NCI-H526 treated with DMSO at 0.1 percent for 48 hours (cell line): ENCODE measurements around the gene FANCL.
"Not testable (repeated sequence)": the region's sequence is repeated elsewhere in the genome, so short reads cannot be mapped to it uniquely, and the experiment has no call there.

Experiments used
- DNase-seq: peaks from one replicate; lab custom pipeline; 2025; lab: John Stamatoyannopoulos, UW

FANCL gene

GRCh38 chr2:58206785-58207184 lies 34.3 kb downstream of the FANCL start:
- DNase-seq = no peak

DNA sequence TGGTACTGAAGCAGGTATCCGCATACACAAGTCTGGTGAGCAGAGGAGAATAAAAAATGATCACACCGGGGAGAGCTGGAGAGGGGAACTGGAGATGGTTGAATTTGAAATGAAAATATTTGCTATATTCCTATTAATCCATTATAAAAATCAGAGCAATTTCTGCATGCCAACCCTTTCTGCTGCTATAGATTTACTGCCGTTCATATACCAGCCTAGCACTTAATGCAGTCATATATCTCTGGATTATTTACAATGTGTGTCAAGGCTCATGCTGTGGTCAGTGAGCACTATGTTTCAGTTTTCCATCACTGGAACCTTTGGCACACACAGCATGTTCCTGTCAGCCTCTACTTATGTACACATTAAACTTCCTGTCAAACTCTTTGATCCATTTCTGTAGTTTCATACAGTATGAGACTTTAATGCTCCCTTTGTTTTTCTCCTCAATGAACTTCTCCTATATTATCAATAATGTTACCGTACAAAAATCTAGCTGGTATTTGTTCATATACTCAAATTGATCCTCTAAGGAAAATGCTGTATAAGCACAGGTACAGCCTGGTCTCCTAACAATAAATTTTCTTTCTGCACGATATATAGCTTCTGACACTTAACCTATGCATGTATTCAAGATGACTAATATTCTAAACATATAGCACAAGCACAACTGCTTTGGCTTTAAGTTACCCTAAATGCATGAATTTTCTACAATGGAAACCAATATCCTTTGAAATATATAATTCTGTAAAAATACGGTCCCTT lies 36.7 kb downstream of the FANCL start:
- DNase-seq = no peak

DNA sequence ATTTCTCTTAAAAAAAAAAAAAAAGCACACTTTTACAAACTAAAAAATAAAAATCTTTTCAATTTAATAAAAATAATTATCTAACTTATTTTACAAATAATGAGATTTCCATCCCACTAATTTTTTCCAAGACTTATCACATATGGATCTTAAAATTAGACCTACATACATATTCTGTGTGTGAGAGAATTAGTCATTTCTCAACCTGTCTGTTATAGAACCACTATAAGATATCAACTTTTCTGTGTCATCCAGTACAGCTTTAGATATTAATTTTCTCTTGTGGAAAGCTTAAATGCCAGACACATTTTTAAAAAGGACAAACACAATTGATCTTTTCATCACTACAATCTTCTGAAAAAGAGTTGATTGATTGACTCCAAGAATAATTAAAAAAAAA lies 38.1 kb downstream of the FANCL start:
- DNase-seq = no peak

DNA sequence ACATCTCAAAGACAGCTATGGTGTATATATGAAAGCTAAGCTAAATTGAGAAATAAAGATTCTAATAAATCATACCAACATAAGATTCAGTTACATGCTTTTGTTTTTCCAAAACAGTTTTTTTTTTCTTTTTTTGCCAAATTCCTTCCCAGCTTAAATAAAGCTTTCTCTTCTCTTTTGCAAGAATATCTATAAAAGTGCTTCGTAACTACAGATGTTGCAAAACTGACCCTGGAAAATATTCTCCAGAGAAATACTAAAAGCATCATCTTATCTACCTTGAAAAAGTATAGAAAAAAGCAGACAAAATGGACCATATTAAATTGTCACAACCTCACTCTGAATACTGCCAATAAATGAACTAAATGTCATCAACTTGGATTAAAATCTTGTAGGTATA lies 38.7 kb downstream of the FANCL start:
- DNase-seq = no peak

GRCh38 chr2:58197894-58198293 lies 43.2 kb downstream of the FANCL start:
- DNase-seq = no peak

DNA sequence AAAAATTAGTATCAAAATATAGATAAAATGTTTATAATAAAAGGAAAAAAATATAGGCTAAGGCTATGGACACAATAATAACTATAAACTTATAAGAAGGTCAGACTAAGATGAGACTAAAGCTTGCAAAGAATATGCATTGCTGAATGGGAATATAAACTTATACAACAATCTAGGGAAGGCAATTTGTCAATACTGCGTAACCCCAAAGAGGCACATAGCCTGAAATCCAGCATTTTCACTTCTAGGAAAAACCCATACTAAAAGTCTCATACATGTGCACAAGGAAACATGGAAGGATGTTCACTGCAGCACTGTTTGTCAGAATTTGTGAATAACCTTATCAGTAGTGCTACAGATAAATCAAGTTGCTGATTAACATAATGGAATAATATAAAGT lies 45.5 kb downstream of the FANCL start:
- no peak for DNase-seq

GRCh38 chr2:58194458-58194857 lies 46.7 kb downstream of the FANCL start:
- no peak for DNase-seq

DNA sequence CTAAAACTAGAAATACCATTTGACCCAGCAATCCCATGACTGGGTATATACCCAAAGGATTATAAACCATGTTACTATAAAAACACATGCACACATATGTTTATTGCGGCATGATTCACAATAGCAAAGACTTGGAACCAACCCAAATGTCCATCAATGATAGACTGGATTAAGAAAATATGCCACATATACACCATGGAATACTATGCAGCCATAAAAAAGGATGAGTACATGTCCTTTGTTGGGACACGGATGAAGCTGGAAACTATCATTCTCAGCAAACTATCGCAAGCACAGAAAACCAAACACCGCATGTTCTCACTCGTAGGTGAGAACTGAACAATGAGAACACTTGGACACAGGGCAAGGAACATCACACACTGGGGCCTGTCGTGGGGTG lies 54.1 kb downstream of the FANCL start:
- not testable (repeated sequence) for DNase-seq

DNA sequence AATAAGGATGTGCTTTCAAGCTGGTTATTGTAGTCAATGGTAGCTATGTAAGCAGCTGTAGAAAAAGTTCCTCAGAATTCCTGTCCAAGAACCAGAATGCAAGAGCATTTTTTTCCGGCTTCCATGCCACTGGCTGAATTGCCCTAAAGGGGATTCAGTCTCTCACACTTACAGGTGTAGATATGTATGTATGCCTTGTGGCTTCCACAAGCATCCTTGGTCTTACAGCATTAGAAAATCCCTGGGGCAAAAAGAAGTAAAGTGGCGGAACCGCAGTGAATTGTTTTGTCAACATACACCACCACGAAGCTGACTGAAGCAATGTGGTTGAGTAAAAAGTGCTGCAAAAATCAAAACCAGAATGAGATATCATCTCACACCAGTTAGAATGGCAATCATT lies 54.6 kb downstream of the FANCL start:
- no peak for DNase-seq

GRCh38 chr2:58182527-58182926 lies 58.6 kb downstream of the FANCL start:
- DNase-seq = no peak

DNA sequence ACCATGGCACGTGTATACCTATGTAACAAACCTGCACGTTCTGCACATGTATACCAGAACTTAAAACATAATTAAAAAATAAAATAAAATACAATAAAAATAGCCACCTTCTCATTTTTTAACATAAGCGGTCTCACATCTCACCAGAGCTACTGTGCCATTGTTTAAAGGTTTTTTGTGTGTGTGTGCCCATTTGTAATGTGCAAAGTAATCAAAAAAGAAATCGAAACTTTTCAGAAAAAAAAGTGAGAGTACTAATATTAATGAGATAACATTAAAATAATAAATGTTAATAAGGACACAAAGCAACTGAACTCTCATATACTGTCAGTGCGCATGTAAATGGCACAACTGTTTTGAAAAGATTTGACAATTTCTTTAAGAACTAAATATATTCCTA lies 60.5 kb downstream of the FANCL start:
- no peak for DNase-seq

DNA sequence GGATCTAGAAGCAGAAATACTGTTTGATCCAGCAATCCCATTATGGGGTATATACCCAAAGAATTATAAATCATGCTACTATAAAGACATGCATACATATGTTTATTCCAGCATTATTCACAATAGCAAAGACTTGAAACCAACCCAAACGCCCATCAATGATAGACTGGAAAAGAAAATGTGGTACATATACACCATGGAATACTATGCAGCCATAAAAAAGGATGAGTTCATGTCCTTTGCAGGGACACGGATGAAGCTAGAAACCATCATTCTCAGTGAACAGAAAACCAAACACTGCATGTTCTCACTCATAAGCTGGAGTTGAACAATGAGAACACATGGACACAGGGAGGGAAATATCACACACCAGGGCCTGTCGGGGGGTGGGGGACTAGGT lies 61.0 kb downstream of the FANCL start:
- not testable (repeated sequence) for DNase-seq

DNA sequence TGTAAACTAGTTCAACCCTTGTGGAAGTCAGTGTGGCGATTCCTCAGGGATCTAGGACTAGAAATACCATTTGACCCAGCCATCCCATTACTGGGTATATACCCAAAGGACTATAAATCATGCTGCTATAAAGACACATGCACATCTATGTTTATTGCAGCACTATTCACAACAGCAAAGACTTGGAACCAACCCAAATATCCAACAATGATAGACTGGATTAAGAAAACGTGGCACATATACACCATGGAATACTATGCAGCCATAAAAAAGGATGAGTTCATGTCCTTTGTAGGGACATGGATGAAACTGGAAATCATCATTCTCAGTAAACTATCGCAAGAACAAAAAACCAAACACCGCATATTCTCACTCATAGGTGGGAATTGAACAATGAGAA lies 63.9 kb downstream of the FANCL start:
- not testable (repeated sequence) for DNase-seq

DNA sequence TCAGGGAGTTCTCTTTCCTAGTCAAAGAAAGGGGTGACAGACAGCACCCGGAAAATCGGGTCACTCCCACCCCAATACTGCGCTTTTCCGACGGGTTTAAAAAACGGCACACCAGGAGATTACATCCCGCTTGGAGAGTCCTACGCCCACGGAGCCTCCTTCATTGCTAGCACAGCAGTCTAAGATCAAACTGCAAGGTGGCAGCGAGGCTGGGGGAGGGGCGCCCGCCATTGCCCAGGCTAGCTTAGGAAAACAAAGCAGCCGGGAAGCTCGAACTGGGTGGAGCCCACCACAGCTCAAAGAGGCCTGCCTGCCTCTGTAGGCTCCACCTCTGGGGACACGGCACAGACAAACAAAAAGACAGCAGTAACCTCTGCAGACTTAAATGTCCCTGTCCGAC lies 69.3 kb downstream of the FANCL start:
- not testable (repeated sequence) for DNase-seq

DNA sequence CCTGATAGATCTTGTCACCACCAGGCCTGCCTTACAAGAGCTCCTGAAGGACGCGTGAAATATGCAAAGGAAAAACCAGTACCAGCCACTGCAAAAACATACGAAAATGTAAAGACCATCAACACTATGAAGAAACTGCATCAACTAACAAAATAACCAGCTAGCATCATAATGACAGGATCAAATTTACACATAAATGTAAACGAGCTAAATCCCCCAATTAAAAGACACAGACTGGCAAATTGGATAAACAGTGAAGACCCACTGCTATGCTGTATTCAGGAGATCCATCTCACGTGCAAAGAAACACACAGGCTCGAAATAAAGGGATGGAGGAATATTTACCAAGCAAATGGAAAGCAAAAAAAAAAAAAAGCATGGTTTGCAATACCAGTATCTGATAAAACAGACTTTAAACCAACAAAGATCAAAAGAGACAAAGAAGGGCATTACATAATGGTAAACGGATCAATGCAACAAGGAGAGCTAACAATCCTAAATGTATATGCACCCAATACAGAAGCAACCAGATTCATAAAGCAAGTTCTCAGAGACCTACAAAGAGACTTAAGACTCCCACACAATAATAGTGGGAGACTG lies 70.7 kb downstream of the FANCL start:
- not testable (repeated sequence) for DNase-seq

DNA sequence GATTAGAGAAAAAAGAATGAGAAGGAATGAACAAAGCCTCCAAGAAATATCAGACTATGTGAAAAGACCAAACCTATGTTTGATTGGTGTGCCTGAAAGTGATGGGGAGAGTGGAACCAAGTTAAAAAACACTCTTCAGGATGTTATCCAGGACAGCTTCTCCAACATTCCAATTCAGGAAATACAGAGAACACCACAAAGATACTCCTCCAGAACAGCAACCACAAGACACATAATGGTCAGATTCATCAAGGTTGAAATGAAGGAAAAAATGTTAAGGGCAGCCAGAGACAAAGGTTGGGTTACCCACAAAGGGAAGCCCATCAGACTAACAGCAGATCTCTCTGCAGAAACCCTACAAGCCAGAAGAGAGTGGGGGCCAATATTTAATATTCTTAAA lies 71.3 kb downstream of the FANCL start:
- DNase-seq = not testable (repeated sequence)

GRCh38 chr2:58168130-58168529 lies 73.0 kb downstream of the FANCL start:
- DNase-seq = not testable (repeated sequence)

DNA sequence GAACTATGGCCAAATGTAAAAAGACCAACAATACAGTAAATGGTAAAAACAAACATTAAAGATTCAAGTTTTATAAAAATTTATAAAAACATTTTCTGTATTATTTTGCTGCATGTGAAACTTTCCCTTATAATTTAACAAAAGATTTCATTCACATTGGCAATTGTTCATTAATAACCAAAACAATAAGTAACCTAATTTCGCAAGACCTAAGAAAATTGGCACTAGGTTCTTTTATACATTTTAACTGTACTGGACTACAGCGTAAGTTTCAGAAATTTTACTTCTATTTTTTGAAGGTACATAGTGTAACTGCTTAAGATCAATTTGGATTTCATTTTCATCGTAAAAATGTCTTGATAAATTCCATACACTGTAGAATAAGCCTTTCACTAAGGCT lies 77.2 kb downstream of the FANCL start:
- no peak for DNase-seq

DNA sequence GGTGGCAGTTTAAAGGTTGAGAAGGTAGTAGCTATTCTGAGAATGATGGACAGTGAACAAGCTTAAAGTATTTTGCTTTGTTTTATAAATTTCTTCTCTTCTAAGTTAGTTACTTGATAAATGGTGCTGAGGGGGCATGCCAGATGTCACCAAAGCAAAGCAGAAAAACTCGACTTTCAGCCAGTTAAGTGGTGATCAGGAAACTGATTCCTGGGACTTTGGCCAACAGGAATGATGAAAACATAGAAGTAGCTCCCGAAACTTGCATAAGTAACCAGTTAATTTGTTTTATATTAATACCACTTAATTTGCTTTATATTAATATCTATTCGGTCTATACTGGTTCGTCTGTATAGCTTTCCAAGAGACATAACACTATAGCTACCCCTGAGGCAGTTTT lies 82.6 kb downstream of the FANCL start:
- no peak for DNase-seq

- no peak for DNase-seq
Observed at GRCh38 chr2:58157754-58158153, 83.4 kb downstream of the FANCL start.

- no peak for DNase-seq
Observed at GRCh38 chr2:58156780-58157179, 84.3 kb downstream of the FANCL start.

GRCh38 chr2:58155160-58155778 lies 85.9 kb downstream of the FANCL start:
- no peak for DNase-seq

GRCh38 chr2:58146707-58147106 lies 94.4 kb downstream of the FANCL start:
- DNase-seq = no peak
